Measurements from ENCODE around the gene LAPTM5.

DNA sequence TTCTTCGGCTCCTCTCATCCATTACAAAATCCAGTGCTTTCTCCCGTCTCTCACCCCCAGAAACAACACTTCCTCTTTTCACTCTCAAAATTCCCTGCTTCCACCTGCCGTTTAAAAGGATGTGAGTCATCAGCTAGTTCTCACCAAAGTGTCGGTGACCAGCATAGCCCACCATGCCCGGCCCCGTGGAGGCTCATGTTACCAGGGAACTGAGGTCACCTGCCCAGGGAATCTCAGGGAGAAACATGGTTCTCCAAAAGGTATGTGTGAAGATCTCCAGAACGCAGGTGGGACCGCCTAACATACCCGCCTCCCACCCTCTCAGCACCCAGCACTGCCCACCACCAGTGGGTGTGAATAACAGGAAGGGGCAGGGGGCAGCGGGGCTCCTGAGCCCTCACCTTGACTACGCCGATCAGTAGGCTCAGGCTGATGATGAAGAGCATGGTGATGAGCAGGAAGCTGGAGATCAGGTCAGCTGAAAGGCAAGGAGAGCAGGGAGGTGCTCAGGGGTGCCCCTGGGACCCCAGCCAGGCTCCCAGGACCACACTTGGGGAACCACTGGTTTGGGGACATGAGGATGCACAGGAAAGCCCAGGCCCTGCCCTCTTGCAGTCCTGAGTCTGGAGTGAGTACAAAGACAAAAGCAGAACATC lies 16.2 kb downstream of the LAPTM5 start:
- TF ChIP-seq, protein P1, sequence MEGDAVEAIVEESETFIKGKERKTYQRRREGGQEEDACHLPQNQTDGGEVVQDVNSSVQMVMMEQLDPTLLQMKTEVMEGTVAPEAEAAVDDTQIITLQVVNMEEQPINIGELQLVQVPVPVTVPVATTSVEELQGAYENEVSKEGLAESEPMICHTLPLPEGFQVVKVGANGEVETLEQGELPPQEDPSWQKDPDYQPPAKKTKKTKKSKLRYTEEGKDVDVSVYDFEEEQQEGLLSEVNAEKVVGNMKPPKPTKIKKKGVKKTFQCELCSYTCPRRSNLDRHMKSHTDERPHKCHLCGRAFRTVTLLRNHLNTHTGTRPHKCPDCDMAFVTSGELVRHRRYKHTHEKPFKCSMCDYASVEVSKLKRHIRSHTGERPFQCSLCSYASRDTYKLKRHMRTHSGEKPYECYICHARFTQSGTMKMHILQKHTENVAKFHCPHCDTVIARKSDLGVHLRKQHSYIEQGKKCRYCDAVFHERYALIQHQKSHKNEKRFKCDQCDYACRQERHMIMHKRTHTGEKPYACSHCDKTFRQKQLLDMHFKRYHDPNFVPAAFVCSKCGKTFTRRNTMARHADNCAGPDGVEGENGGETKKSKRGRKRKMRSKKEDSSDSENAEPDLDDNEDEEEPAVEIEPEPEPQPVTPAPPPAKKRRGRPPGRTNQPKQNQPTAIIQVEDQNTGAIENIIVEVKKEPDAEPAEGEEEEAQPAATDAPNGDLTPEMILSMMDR (IDR thresholded peaks at IDR 0.05 in 8 of 11, conservative IDR thresholded peaks at IDR 0.05 in 3 of 11), result no peak
- peak; percentile 40 to 68 (median 60) for TF ChIP-seq POLR2AphosphoS5 (IDR thresholded peaks at IDR 0.05)
- no peak for TF ChIP-seq POLR2A (IDR thresholded peaks at IDR 0.05)

All from spleen (tissue), 7 donors.